GM18867 (cell line): ENCODE results near the gene AIM2.
"Not testable (repeated sequence)": the region's sequence is repeated elsewhere in the genome, so short reads cannot be mapped to it uniquely, and the experiment has no call there.

Source experiments
- ATAC-seq: cut with Tn5 transposase; IDR thresholded peaks from one replicate; pipeline ENCODE4 v1.9.1; 2021; ENCODE audit warnings: mild to moderate bottlenecking, moderate library complexity; ENCODE audit not compliant: unreplicated experiment

AIM2 gene, protein sequence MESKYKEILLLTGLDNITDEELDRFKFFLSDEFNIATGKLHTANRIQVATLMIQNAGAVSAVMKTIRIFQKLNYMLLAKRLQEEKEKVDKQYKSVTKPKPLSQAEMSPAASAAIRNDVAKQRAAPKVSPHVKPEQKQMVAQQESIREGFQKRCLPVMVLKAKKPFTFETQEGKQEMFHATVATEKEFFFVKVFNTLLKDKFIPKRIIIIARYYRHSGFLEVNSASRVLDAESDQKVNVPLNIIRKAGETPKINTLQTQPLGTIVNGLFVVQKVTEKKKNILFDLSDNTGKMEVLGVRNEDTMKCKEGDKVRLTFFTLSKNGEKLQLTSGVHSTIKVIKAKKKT

DNA sequence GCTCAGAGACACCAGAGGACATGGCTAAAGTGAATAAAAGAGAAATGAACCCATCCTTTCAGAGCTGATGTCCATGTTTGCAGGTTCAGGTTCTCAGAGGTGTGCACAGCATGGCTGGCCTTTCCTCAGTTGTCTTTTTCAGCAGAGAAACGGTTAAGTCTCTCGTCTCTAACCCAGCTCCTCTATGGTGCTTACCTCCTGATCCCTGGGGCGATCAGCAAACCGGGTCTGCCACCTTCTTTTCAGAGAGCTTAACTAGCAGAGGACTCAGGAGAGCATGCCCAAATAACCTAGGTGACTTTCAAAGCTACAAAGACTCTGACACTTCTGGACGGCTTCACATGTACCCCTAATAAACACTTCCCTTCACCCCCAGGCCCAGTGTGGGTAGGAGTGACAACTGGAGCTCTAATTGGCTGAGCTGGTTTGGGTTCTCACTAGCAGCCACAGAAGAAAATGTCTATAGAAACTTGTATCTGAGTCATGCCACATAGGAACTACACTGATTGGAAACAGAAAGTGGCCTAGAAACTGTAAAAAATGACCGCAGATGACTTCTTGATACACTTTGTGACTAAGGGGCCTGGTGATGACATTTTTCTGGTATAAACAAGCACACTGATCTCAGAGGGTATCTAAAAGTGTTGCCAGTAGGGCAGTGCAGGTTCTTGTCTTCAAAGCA lies at the start of gene AIM2:
AIM2 (minus strand) TSS at position 329 of the 682 bp plus-strand sequence. CDS start 3,267 bp downstream, outside the sequence.
- ATAC-seq, result peak; percentile 89

- ATAC-seq, result no peak
These were observed 47.0 kb upstream of the AIM2 start for GRCh38 chr1:159123587-159123986.

DNA sequence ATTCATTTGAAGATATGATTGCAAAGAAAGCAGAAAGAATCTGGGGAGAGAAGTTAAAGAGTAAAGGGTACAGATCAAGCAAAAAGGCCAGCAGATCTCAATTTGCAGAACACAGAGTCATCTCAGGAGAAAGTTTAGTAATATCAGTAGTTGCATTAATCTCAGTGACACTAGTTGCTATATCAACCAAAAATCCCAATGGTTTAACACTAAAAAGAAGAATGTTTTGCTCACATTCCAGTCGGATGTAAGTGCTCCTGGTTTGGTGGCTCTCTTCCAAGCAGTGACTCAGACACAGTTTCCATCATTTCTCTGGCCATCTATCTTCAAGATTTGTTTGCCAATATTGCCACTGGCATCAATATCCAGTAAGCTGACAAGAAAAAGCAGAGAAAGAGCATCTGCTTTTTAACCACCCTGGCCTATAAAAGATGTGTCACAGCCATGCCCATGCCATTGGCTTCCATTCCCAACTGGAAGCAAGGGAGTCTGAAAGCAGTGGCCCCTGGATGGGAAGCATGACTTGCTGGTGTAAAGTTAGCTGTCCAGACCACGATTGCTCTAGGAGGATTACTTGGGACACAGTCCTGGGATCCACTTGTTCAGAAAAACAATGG lies 45.5 kb upstream of the AIM2 start:
- ATAC-seq, result peak; percentile 75

GRCh38 chr1:159121526-159121925 lies 45.0 kb upstream of the AIM2 start:
- ATAC-seq, result peak; percentile 68

- ATAC-seq, result no peak
These were observed 43.8 kb upstream of the AIM2 start for GRCh38 chr1:159120317-159120716.

DNA sequence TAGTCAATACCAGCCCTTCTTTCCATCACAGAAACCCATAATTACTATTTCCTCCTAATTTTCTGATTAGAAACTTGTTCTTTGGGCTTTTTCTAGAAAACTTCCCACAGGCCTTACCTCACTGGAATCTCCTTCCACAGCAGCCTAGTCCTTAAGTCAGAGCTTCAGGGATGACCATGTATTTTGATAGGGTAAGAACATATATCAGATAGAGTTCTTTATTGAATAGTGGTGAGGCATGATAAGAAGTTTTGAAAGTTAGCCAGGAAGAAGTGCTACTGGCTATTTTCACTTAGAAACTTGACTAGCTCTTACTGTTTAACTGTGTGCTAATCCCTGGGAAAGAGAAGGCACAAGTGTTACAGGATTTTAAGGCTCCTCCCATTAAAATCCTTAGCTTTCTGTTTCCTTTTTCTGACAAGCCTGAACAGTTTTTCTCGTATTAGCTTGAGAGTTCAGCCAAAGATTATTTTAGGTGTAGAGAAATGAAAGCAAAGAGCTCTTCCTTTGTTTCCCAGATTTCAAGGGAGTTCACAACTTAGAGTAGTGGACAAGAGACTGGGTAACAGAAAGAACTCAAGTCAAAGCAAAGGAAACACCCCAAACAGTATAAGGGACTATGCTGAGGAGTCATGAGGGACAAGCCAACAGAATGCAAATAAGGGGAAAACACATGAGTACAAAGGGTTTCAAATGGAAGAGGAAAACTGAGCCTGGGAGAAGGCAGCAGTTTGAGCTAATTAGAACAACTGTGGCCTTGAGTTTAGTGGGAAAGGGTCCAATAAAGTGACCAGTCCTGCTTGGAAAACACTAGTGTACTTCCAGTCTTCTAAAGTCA lies 37.2 kb upstream of the AIM2 start:
- no peak for ATAC-seq

DNA sequence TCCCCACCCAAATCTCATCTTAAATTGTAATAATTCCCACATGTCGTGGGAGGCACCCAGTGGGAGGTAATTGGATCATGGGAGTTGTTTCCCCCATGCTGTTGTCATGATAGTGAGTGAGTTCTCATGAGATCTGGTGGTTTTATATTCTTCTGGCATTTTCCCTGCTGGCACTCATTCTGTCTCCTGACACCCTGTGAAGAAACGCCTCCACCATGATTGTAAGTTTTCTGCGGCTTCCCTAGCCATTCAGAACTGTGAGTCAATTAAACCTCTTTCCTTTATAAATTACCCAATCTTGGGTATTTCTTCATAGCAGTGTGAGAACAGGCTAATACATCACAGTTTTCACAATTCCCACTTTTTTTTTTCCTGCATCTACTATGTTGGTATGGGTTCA lies 26.5 kb upstream of the AIM2 start:
- ATAC-seq, result not testable (repeated sequence)

DNA sequence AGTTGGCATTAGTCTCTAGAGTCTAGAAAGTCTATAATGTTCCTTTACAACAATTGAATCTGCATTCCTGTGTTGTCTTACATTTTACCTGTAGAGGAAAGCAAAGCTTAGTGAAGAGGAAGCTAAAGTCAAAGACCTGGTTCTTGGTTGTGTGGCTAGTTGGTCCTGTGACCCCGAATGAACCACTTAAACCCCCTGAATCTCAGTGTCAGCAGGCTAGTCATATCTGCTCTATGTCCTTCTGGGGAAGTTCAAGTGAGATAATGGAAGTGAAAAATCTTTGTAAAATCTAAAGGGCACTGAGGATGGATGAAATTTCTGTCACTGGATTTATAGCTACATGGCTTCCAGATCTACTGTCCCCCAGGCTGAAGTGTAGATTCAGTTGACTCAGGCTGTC lies 24.0 kb upstream of the AIM2 start:
- ATAC-seq, result no peak

GRCh38 chr1:159098596-159098995 lies 22.0 kb upstream of the AIM2 start:
- no peak for ATAC-seq

DNA sequence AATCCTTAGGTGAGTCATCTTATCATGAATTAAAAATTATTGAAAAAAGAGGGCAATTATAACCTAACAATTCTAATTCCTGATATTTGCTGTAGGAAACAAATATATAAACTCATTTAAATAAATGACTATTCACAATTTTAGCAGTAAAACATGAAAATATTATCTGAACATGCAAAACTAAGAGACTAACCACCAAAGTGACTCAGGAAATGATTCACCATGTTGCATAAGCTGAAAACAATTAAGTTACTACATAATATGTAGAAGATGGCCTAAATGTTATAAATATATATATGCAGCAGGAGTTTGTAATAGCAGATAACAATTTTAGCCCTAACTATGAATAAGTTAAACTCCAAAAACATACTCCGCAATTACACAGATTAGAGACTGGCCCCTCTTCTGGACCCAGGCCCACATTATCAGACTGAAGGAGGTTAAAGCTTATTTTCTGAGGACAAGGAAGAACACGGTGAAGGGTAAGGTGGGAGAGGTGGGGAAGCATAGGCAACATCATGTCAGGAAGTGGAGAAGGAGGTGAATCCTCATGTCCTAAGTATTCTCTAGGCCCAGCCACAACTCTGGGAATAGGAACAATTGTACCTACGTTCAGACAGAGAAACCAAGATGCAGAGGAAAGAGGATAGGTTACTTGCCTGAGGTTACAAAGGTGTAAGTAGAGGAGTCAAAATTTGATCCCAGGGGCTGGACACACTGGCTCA lies 15.6 kb upstream of the AIM2 start:
- ATAC-seq, result no peak

- ATAC-seq, result no peak
These were observed 15.1 kb upstream of the AIM2 start for GRCh38 chr1:159091607-159092031.

- no peak for ATAC-seq
These were observed 14.6 kb upstream of the AIM2 start for GRCh38 chr1:159091180-159091560.

- ATAC-seq, result no peak
These were observed 14.0 kb upstream of the AIM2 start for GRCh38 chr1:159090286-159091179.

GRCh38 chr1:159089184-159089791 lies 12.7 kb upstream of the AIM2 start:
- ATAC-seq, result peak; percentile 57

DNA sequence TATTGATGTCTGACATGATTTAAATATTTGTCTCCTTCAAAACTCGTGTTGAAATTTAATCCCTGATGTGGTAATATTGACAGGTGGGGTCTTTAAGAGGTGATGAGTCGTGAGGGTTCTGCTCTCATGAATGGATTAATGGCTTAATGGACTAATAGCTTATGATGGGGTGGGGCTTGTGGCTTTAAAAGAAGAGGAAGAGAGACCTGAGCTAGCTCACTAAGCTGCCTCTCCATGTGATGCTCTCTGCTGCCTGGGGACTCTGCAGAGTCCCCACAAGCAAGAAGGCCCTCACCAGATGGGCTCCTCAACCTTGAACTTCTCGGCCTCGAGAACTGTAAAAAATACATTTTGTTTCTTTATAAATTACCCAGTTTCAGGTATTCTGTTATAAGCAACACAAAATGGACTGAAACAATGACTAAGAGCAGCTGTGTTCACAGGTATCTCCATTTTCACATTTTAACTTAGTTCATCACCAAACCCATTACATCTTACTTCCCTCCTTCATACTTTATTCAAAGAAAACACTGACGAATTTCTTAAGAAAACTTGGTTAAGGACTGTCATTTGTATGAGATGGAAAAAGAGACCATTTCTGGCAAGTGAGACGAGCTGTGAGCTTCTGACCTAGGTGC lies 12.1 kb upstream of the AIM2 start:
- ATAC-seq, result peak; percentile 55

DNA sequence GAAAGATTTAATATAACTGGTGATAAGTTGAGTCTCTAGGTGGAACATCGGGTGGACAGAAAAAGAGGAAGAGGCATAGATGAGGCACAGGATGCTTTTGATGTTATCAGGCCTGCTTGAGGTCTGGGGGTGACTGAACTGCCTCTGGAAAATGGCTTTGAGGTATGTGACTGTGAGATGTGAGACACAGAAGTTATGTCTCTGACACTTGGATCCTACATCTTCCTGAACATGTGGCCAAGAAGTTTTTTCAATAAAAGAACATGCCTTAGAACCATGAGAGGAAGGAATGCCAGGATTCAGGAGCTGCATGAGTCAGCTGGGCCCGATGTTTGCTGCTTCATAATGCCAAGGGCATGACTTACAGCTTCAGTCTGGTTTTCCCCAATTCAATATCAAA lies 11.5 kb upstream of the AIM2 start:
- no peak for ATAC-seq

DNA sequence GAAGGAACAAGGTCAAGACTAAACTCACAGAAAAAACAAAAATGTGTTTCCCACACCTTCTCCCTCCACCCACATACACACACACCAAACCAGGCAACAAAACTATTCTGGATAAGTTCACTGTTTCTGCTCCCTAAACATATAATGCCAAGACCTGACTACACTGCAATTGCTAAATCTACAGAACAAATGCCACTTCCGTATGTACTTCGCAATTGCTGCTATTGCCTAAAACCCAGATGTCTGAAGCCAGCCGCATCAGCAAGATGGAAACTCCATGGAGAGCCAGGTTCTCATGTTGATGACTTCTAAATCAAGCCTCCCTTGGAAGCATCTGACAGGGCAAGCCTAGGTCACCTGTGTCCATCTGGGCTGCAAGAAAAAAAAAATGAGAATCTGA lies 8.3 kb upstream of the AIM2 start:
- no peak for ATAC-seq

- ATAC-seq, result no peak
These were observed 7.6 kb upstream of the AIM2 start for GRCh38 chr1:159084152-159084551.

GRCh38 chr1:159083013-159083412 lies 6.4 kb upstream of the AIM2 start:
- no peak for ATAC-seq
